ENCODE data around the gene CAMKMT.

The CAMKMT gene

GRCh38 chr2:44519026-44519425 is 157.3 kb downstream of the CAMKMT start:
- no peak for DNase-seq

- no peak for DNase-seq
These were observed 161.1 kb downstream of the CAMKMT start for GRCh38 chr2:44522846-44523245.

- DNase-seq: no peak
These were observed 162.7 kb downstream of the CAMKMT start for GRCh38 chr2:44524347-44524926.

GRCh38 chr2:44526352-44526751 is 164.6 kb downstream of the CAMKMT start:
- DNase-seq: no peak

GRCh38 chr2:44528595-44528994 is 166.8 kb downstream of the CAMKMT start:
- DNase-seq: no peak

- no peak for DNase-seq
These were observed 167.7 kb downstream of the CAMKMT start for GRCh38 chr2:44529448-44529847.

GRCh38 chr2:44531289-44531688 is 169.5 kb downstream of the CAMKMT start:
- no peak for DNase-seq

GRCh38 chr2:44532031-44532430 is 170.3 kb downstream of the CAMKMT start:
- DNase-seq: no peak

- DNase-seq: no peak
These were observed 171.8 kb downstream of the CAMKMT start for GRCh38 chr2:44533508-44533907.

- DNase-seq: no peak
These were observed 173.6 kb downstream of the CAMKMT start for GRCh38 chr2:44535376-44535775.

- no peak for DNase-seq
These were observed 175.5 kb downstream of the CAMKMT start for GRCh38 chr2:44537264-44537663.

GRCh38 chr2:44542520-44542919 is 180.8 kb downstream of the CAMKMT start:
- DNase-seq: no peak

- no peak for DNase-seq
These were observed 182.3 kb downstream of the CAMKMT start for GRCh38 chr2:44543773-44544725.

GRCh38 chr2:44545005-44545404 is 183.3 kb downstream of the CAMKMT start:
- DNase-seq: no peak

GRCh38 chr2:44546459-44547127 is 184.8 kb downstream of the CAMKMT start:
- DNase-seq: no peak

- DNase-seq: no peak
These were observed 186.0 kb downstream of the CAMKMT start for GRCh38 chr2:44547718-44548117.

GRCh38 chr2:44548221-44549098 is 186.7 kb downstream of the CAMKMT start:
- DNase-seq: no peak

GRCh38 chr2:44549099-44549471 is 187.3 kb downstream of the CAMKMT start:
- no peak for DNase-seq

GRCh38 chr2:44549856-44550255 is 188.1 kb downstream of the CAMKMT start:
- no peak for DNase-seq

- DNase-seq: no peak
These were observed 188.8 kb downstream of the CAMKMT start for GRCh38 chr2:44550561-44550960.

GRCh38 chr2:44551497-44551896 is 189.8 kb downstream of the CAMKMT start:
- no peak for DNase-seq

GRCh38 chr2:44553456-44553855 is 191.7 kb downstream of the CAMKMT start:
- no peak for DNase-seq

- no peak for DNase-seq
These were observed 194.0 kb downstream of the CAMKMT start for GRCh38 chr2:44555700-44556099.
